Stimulated activated CD8-positive, alpha-beta memory T cell treated with anti-CD3 and anti-CD28 coated beads, Interleukin-4, amount 100 ng/mL, for 1 hour (primary cell): ENCODE data around the gene ADPRH.
"Not testable (repeated sequence)": the region's sequence is repeated elsewhere in the genome, so short reads cannot be mapped to it uniquely, and the experiment has no call there.

Experiments
- DNase-seq, 2 donors: peaks; one replicate each; pipeline ENCODE4 v3.0.0-alpha.2; 2020; ENCODE audit warnings: low read depth in 2 of 2, low spot score in 1 of 2

Gene ADPRH

DNA sequence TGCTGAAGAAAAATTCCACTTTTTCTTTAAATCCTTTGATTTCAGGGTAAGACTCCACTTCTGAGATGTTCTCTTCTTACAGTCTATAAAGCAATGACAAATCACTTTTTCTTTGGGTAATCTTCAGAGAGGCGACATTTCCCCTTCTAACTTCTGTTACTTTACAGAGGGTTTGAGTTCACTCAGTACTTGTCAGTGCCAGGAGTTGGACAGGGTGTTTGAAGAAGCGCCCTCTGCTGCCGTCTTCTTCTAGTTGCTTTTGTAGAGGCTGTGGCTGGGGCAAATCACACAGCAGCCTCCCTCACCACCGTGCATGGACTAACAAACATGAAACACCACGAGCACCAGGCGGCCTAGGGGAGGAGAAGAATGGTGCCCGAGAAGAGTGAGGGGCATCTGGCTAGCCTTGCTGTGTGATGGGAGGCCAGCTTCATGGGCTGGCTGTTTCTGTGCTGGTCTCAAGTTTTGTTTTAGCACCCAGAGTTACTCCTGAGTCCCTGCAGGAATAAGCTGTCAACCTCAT lies 19.8 kb upstream of the ADPRH start, which contains the start of gene CD80:
TSS of gene CD80 (minus strand) at position 174 of the 523 bp plus-strand sequence. CDS start 1,886 bp downstream, outside the sequence.
- DNase-seq: peak in 1 of 2 donors; percentile 21

DNA sequence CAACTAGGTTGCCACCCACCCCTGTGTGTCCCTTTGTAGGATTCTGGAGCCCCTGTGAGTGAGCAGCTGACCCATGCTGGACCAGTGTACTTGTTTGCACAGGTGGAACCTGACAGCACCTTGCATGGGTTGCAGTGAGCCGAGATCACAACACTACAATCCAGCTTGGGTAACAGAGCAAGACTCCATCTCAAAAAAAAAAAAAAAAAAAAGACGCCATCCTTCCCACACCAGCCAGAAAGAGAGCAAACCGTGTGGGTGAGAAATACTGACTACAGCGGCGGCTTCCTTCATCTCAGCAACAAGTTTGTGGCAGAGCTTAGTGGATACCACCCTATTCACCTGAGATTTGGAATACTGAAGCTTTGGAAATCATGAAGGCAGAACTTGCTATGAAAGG lies 19.1 kb upstream of the ADPRH start:
- no peak for DNase-seq

DNA sequence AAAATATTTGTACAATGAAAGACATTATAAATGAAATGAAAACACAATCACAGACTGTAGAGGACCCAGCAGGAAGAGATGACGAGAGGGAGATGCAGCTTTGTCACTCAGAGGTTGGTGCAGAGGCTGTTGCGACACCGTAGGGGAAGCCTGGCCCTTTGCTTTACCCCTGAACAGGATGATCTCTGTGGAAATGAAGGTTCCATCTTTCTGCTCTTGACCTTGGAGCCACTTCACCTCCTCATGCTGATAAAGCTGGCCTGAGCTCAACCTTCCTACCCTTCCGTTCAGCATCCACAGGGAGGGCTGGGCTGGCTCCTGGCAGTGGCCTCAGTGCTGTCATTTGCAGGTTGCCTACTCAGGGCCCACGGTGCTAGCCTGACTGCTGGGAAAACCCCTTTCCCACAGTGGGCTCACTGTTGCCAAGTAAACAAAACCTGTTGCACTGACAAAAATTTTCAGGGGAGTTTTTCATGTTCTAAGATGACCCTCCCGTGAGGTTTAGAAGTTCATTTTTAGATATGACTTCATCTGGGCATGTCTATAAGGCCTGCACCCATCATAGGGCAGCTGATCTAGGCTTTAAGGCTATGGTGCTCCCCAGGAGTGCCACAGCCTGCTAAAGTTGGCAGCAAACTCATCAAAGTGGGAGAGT lies 16.9 kb upstream of the ADPRH start:
- DNase-seq: no peak

DNA sequence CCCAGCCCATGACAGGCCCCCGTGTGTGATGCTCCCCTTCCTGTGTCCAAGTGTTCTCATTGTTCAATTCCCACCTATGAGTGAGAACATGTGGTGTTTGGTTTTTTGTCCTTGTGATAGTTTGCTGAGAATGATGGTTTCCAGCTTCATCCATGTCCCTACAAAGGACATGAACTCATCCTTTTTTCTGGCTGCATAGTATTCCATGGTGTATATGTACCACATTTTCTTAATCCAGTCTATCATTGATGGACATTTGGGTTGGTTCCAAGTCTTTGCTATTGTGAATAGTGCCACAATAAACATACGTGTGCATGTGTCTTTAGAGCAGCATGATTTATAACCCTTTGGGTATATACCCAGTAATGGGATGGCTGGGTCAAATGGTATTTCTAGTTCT lies 16.0 kb upstream of the ADPRH start:
- DNase-seq: not testable (repeated sequence)

DNA sequence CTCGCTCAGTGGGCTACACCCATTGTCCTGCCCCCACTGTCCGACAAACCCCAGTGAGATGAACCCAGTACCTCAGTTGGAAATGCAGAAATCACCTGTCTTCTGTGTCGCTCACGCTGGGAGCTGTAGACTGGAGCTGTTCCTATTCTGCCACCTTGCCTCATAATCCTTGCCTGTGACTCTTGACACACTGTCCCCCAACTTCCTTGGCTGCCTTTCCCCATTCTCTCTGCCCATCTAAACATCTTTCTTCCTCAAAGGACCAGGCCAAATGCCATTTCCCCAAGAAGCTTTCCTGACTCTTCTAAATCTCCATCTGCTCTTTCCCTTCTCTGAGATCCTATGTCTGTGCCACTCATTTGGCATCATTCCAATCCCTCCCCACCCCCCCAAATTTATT lies 10.1 kb upstream of the ADPRH start:
- no peak for DNase-seq

DNA sequence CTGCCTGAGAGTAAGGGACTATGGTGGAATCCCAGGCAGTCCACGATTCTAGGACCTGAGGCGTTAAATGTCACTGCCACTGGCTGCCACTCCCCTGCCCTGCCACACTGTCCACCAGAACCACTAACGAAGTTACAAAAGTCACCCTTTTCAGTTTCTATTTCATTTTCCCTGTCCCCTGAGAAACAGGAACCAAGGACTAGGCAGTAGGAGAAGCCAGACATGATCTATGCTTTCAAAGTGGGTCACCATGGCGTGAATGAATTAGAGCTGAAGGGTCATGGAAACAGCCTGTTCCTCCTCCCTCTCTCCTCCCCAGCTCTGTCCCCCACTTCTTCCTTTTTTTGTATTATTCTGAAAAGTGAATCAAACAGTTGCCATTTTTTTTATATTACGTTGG lies 9.1 kb upstream of the ADPRH start:
- DNase-seq: no peak

DNA sequence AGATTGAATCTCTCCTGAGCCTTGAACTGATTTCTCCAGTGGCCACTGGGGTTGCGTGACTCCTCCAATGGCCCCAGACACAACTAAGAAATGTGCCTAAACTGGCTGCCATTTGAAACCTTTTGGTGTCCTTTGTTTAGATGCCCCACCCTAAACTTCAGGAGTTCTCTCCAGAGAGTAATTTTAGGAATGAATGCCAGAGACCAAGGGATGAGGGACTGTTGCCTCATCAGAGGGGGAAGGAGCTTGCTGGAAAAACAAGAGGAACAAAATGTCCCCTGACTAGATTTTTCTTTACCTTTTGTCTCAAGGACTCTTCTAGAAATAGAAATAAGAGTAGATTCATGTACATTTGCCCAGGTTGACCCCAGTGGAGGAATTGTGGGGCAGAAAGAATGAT lies 8.1 kb upstream of the ADPRH start:
- DNase-seq: no peak

DNA sequence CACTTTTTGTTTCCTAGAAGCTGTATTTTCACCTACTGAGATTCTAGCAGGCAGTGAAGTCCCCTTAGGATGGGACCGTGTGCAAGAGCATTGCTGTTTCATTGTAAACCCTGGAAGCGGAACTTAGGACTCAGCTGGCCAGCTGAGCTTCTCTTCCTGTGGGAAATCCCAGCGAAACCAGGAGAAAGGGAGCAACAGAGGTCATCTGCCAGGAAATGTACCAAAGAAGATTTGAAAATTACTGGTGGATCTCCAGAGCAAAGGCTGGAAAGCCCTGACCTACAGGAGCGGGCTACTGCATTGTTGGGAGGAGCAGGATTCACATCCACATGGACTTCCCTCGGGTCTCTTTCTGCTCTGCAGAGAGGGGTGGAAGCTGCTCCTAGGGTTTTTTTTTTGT lies 7.6 kb upstream of the ADPRH start:
- no peak for DNase-seq

DNA sequence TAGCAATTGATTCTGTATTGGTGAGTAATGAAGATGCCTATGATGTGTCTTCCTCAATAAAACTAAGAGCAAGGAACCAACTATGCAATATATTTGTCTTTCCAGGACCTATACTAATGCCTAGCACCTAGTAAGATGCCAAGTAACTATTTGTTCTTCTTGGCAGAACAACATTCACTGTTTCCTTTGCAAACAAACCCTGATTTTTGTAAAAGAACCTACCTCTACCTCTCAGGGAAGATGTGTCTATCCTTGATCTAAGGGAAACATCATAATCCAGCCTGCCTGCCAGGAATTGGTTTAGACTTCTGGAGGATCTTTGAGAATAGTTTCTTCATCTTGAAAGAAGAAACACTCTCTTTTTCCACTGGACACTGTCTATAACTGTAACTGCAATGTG lies 3.8 kb upstream of the ADPRH start:
- no peak for DNase-seq

DNA sequence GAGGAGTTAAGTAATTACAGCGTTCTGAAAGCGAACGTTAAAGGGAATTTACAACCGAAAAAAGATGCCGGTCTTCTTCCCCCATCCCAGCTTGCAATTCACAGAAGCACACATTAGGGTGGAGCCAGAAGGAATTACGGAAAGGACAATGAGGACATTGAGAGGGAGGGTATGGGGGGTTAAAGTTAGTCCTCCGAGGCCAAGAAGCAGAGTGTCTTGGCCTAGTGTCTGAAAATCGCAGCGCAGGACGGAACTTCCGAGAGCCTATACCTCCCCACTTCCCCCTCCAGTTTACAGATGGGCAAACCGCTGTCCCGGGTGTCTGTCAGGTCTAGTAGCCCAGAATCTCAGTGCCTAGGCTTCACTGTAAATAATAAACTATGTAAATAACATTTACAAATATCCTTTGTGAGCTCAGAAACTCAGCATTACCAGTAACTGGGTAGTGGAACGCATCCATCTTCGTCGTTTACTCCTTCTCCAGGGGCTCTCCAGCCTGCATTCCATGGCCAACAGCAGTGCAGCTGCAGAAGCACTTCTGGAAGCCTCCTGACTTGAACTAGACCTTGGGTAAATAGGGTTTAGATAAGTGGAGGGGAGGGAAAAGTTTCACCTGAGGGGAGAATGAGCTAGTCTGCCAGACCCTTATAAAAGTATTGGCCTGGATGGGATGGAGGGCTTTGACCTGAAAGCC lies 922 bp downstream of the ADPRH start:
- DNase-seq: no peak

DNA sequence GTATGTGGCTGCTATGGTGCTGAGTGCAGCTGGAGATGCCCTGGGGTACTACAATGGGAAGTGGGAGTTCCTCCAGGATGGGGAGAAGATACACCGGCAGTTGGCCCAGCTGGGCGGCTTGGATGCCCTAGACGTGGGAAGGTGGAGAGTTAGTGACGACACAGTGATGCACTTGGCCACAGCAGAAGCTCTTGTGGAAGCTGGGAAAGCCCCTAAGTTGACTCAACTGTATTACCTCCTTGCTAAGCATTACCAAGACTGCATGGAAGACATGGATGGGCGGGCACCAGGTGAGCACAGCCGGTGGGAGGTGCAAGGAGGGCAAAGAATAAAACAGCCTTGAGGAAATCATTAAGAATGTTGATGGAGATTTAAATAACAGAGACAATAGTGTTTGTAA lies 2.9 kb downstream of the ADPRH start:
- no peak for DNase-seq

DNA sequence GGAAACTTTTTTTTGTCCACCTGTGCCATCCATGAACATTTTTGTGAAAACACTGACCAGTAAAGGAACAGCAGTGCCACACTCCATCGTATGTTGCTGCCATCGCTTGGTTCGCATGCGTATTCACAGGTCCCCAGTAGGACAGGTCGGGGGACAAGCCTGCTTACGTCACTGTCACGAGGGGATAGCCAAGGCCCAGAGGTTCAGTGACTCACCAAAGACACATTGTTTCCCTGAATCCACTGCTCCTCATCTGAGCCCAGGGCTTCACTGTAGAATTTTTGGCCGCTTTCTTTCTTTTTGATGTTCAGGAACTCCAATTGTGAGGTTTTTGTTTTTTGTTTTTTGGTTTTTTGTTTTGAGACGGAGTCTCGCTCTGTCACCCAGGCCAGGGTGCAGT lies 5.9 kb downstream of the ADPRH start:
- no peak for DNase-seq

DNA sequence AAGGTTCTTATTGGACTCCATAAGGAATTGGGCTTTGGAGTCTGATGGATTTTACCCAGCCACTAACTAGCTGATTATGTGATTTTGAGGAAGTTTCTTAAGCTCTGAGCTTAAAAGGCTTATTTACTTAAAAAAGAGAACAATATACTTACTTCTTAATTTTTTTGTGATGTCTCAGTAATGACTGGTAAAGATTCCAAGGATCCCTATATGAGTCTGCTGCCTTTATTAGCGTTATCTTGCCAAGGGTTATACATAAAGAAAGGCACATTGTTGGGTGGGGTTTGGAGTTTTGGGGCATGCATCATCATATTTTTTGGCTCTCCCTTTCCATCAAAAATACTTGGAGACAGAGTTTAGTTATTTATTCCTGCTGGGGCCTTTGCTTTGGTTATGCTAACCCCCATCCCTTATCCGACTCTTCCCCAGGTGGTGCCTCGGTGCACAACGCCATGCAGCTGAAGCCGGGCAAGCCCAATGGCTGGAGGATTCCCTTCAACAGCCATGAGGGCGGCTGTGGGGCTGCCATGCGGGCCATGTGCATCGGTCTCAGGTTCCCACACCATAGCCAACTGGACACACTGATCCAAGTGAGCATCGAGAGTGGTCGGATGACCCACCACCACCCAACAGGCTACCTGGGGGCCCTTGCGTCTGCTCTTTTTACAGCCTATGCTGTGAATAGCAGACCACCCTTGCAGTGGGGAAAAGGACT lies 6.7 kb downstream of the ADPRH start:
- DNase-seq: no peak

DNA sequence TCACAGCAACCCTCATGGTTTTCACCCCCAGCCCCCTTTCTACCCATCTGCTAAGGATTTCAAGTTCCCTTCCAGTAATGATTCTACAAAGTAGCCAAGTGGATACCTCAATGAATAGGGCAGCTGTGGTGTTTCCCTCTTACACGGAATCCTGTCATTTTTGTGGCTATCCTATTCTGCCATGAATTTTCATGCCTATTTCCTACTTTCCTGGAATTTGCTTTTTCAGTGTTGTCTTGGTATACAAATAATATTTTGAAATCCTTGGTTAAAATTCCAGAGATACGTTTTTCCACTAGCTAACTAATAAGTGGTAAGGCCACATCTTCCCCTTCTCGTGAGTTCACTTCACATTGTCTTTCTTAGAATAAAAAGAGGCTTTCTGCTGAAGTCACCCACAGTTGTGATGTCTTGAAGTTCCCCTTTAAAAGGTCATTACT lies 7.5 kb downstream of the ADPRH start:
- DNase-seq: no peak

DNA sequence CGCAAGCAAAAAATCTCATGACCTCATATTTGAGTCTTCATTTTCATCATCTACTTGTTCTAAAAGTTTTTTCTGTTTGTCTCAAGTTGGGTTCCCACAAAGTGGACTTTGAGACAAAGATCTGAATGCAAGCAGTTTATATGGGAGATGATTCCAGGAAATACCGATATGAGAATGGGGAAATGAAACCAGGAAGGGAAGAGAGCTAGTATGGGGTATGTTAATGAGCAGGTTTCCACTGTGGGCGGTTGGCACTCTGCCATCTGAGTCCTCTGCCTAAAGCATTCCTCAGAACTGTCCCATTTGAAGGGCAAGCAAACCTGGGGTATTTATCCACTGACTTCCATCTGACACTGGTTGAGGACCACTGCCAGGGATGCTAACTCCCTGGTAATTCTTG lies 8.8 kb downstream of the ADPRH start:
- no peak for DNase-seq

DNA sequence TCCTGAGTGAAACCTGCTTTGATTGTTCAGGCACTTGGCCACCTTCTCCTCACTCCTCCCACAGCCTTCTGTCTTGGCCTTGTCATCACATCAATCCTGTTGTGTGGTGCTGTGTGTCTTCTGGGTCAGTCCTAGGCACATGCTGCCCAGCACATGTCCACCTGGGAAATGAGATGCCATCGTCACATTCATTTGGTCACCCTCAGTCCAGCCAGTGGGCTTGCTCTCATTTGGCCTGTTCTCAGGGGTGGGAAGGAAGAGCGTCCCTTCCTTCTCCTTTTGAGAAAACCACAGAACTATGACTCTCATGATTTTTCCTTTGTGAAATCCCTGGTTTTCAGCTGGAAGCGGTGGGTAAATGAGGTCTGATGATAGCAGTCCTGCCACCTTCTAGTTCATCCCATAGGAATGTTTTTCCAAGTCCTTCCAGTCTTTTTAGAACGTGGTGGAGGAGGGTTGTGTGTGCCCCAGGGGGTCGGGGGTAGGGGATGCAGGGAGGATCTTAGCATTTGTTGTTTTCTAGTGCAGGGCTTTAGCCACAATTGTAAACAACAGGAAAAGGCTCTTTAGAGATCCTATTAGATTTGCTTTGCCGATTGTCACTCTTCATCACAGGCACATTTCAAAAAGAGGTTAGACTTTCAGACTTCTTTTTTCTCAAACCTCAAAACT lies 9.9 kb downstream of the ADPRH start:
- no peak for DNase-seq

DNA sequence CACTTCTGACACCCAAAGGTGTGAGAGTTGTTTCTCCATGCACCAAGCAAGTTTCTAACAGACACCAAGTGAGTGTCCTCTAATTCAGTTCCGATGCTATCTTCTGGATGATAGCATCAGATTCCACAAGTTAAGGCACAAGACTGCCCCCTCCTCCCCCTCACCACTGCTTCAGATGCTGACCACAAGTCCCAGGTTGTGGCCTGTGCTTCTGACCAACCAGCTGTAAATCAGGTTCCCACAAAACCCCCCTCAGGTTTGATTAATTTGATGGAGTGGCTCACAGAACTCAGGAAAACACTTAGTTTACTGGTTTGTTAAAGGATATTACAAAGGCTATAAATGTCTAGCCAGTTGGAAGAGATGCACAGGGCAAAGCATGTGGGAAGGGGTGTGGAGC lies 11.4 kb downstream of the ADPRH start:
- no peak for DNase-seq

DNA sequence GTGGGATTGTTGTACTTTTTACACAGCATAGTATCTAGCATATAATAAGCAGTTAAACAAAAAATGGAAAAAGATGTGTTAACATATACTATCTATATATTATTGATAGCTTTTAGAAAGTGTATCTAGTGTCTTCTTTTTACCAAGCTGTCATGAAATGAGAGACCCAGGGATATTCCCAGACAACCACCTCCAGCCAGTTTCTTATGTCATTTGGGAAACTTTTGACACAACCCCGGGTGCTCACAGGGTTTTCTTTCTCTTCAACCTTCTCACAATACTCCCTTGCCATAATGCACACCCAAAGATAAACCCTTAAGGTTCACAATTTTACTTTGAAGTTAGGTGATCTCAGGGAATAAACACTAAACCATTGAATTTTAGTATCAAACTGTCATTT lies 13.6 kb downstream of the ADPRH start:
- no peak for DNase-seq

DNA sequence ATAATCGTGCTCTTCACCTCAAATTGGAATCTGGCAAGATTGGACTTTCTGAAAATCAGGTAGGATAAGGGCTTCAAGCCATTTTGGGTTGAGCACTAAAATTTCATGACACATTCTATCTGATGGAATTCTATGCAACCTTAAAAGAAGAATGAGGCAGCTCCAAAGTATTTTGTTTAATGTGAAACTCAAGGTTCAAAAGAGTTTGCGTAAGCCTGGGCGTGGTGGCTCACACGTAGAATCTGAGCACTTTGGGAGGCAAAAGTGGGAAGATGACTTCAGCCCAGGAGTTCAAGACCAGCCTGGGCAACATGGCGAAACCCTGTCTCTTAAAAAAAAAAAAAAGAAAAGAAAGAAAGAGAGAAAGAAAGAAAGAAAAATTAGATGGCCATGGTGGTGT lies 14.8 kb downstream of the ADPRH start:
- DNase-seq: no peak

DNA sequence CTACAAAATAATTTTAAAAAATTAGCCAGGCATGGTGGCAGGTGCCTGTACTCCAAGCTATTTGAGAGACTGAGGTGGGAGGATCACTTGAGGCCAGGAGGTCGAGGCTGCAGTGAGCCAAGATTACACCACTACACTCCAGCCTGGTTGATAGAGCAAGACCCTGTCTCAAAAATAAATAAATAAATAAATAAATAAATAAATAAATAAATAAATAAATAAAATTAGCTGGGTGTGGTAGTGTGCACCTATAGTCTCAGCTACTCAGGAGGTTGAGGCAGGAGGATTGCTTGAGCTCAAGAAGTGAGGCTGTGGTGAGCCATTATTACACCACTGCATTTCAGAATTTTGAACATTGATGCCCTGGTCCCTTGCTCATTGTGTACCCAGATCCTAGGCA lies 15.6 kb downstream of the ADPRH start:
- DNase-seq: not testable (repeated sequence)

DNA sequence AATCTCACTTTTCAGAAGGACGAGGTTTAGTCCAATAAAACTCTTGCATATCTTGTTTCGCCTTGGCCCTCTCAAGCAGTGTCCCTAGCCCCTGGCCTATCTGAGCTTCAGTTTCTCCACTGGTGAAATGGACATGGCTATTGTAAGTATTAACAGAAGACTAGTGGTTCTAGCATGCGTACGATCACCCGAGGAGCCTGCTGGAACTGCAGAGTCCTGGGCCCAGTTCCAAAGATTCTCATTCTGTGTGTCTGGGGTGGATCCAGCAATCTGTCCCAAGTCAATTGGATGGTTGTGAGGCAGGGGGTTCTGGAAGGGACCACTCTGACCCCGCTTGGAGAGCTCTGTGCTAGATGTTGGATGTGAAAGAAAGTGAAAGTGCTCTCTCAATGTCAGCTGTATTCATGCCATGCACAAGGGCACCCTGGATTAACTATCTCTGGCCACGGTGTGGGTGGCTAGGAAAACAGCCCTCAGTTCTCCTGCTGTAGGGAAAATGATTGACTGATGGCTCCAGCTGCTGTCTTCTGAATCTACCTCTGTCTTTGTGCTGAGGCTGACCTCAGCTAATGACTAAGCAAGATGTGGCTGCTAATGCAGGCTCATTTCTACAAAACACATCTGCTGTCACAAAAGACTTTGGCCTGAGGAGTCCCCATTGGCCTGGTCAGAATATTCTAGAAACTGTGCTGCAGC lies 16.5 kb downstream of the ADPRH start:
- no peak for DNase-seq
